ENCODE measurements around the gene RFX7. TPM values are rescaled to one million over a fixed set of nuclear protein-coding genes. Genes with fewer than 3 reads are reported as not detected.

The RFX7 gene
- total and polyA plus RNA-seq, 2 of the 8 experiments (the other 6 are each of a cell fraction or from before 2014, with no cell fraction given): 10.4 to 40.9 TPM

- H3K14ac ChIP-seq (ENCODE audit: insufficient read length): no peak overlapping the region
- no peak overlapping the region for H2BK15ac ChIP-seq (ENCODE audit: low read length)
- H3K4me3 ChIP-seq (ENCODE audit: extremely low read depth in 1 of 4, insufficient read depth in 2 of 4, low read depth in 3 of 4, low read length in 4 of 4): no peak overlapping the region
- H4K91ac ChIP-seq (replicated peaks; ENCODE audit: insufficient read length, low read length): no peak overlapping the region
- no peak overlapping the region for H2AFZ ChIP-seq (ENCODE audit: low read length)
- no peak overlapping the region for H3K18ac ChIP-seq (ENCODE audit: extremely low read depth, low read length)
- no peak overlapping the region for H2BK20ac ChIP-seq (ENCODE audit: low read length)
- H3K79me1 ChIP-seq (ENCODE audit: low read depth, low read length): no peaks in the 10 kb centered on the region; the same call in 1 of the 2 replicates
- no peaks in the 10 kb centered on the region for H3K4me1 ChIP-seq (replicated peaks in 1 of 4; ENCODE audit: control insufficient read depth in 3 of 4, insufficient read depth in 4 of 4, low read length in 3 of 4)
- no peak overlapping the region for H3K4ac ChIP-seq (replicated peaks; ENCODE audit: insufficient read length, low read depth, low read length)
- POLR2A ChIA-PET (ENCODE audit: partially characterized antibody): no interaction called here
- H4K5ac ChIP-seq (ENCODE audit: insufficient read length, low read depth, low read length): no peak overlapping the region
- no peak overlapping the region for H3K9ac ChIP-seq (replicated peaks in 1 of 4; ENCODE audit: extremely low read depth in 1 of 4, low read depth in 3 of 4, low read length in 3 of 4)
- CTCF ChIA-PET (ENCODE audit: partially characterized antibody): no interaction called here
- no peak overlapping the region for H2BK120ac ChIP-seq (replicated peaks; ENCODE audit: low read depth, low read length)
- no peak overlapping the region for H4K8ac ChIP-seq (ENCODE audit: extremely low read depth, insufficient read depth, low read length)
- no peak overlapping the region for H3K4me2 ChIP-seq (ENCODE audit: insufficient read depth in 1 of 2, low read depth in 2 of 2, low read length in 2 of 2)
- FAIRE-seq (no peak), DNase-seq (ENCODE audit: low read depth in 1 of 2, low spot score in 2 of 2) (no peak)
- peaks cover 0 to 5% of the 10 kb centered on the region in 2 experiments; a peak in 2 of 4 replicates for H3K79me2 ChIP-seq (ENCODE audit: control insufficient read depth in 1 of 2, insufficient read depth in 2 of 2, low read length in 2 of 2)
- 86% methylated on average over 3 of the region's 3 CpGs; no CpG with 5 or more reads in 1 of the 2 experiments for WGBS, 2 experiments (ENCODE audit: extremely low coverage in 1 of 2, insufficient coverage in 1 of 2, insufficient read length in 1 of 2, insufficient replicate concordance in 2 of 2, low coverage in 1 of 2, low lambda C conversion rate in 2 of 2, missing lambda C conversion rate in 1 of 2)
- H2BK12ac ChIP-seq (ENCODE audit: low read depth, low read length): no peak overlapping the region
- no peak overlapping the region for H3K23ac ChIP-seq (ENCODE audit: insufficient read length)
- H3K23me2 ChIP-seq (ENCODE audit: low read depth, low read length): no peaks in the 10 kb centered on the region
- no peaks in the 10 kb centered on the region for H4K20me1 ChIP-seq (replicated peaks in 1 of 2; ENCODE audit: control insufficient read depth in 1 of 2, insufficient read depth in 2 of 2, low read length in 2 of 2)
- peaks cover 3 to 25% (median 9%) of the 10 kb centered on the region in 4 experiments for H3K36me3 ChIP-seq (ENCODE audit: control insufficient read depth in 2 of 4, insufficient read depth in 4 of 4, low read length in 3 of 4)
- TF ChIP-seq GABPA (IDR thresholded peaks at IDR 0.05; ENCODE audit: borderline replicate concordance, insufficient read depth, low read length): no peak
- TF ChIP-seq BCL11A (IDR thresholded peaks at IDR 0.05; ENCODE audit: low read depth in 2 of 2, low read length in 2 of 2): no peak
- no peak for TF ChIP-seq SIRT6 (IDR thresholded peaks at IDR 0.05; ENCODE audit: low read length)
- no peak for TF ChIP-seq SAP30 (IDR thresholded peaks at IDR 0.05; ENCODE audit: insufficient read depth, insufficient replicate concordance, low read length)
- TF ChIP-seq KDM1A (IDR thresholded peaks at IDR 0.05; ENCODE audit: borderline replicate concordance, low read length): no peak
- TF ChIP-seq RBBP5 (IDR thresholded peaks at IDR 0.05; ENCODE audit: borderline replicate concordance, low read depth, low read length): no peak
- TF ChIP-seq PHF8 (conservative IDR thresholded peaks at IDR 0.05; ENCODE audit: low read depth, low read length): no peak
- TF ChIP-seq SRF (IDR thresholded peaks at IDR 0.05; ENCODE audit: low read depth, low read length): no peak
- TF ChIP-seq NRF1 (IDR thresholded peaks at IDR 0.05; ENCODE audit: low read depth, low read length): no peak
- TF ChIP-seq JUND (IDR thresholded peaks at IDR 0.05; ENCODE audit: low read length): no peak
- no peak for TF ChIP-seq SIX5 (IDR thresholded peaks at IDR 0.05; ENCODE audit: low read depth, low read length)
- TF ChIP-seq BRCA1 (IDR thresholded peaks at IDR 0.05; ENCODE audit: low read depth, low read length): no peak
- no peak for TF ChIP-seq BACH1 (IDR thresholded peaks at IDR 0.05; ENCODE audit: low read length)
- TF ChIP-seq CTBP2 (IDR thresholded peaks at IDR 0.05; ENCODE audit: borderline replicate concordance, insufficient read depth, insufficient read length, low read length): no peak
- no peak for TF ChIP-seq CBX8 (IDR thresholded peaks at IDR 0.05; ENCODE audit: borderline replicate concordance, low read depth, low read length)
- no peak for TF ChIP-seq POU5F1 (IDR thresholded peaks at IDR 0.05; ENCODE audit: low read depth, low read length)
- H3K27ac ChIP-seq (ENCODE audit: low read depth, low read length): no peak overlapping the region
- H3K27me3 ChIP-seq (replicated peaks in 1 of 4; ENCODE audit: control insufficient read depth in 3 of 4, extremely low read depth in 1 of 4, insufficient read depth in 3 of 4, low read length in 3 of 4): no peaks in the 10 kb centered on the region
- H2AK5ac ChIP-seq (ENCODE audit: low read depth, low read length): no peak overlapping the region
- no peaks in the 10 kb centered on the region for H3K9me3 ChIP-seq (ENCODE audit: insufficient read depth in 2 of 2, low read depth in 1 of 2, low read length in 1 of 2)
- no peak overlapping the region for H2BK5ac ChIP-seq (ENCODE audit: low read depth, low read length)
- no peak overlapping the region for H3K56ac ChIP-seq (replicated peaks; ENCODE audit: insufficient read length, low read depth, low read length)
Observed at GRCh38 chr15:56102441-56102840, 141.2 kb downstream of the RFX7 start.

All from H1 (cell line).